ENCODE measurements around the gene UCK2.

Gene UCK2

GRCh38 chr1:165930961-165931360, 103.5 kb downstream of the UCK2 start:
- in situ Hi-C loops (cut with MboI; ENCODE audit: low sequenced_read_pairs, unreplicated experiment) = loop anchor here (10.0 kb wide), 1 partner anchor 504 kb away; no protein-coding TSS in a partner anchor
- no peak for DNase-seq (ENCODE audit: low spot score)
- no peak for TF ChIP-seq CTCF (IDR thresholded peaks at IDR 0.05; ENCODE audit: borderline replicate concordance, control extremely low read depth, extremely low read depth, insufficient read depth, missing control alignments)

GRCh38 chr1:165933446-165934170, 106.2 kb downstream of the UCK2 start:
- DNase-seq (ENCODE audit: low spot score) = no peak
- in situ Hi-C loops (cut with MboI; ENCODE audit: low sequenced_read_pairs, unreplicated experiment) = loop anchor here (10.0 kb wide), 1 partner anchor 501 kb away; no protein-coding TSS in a partner anchor
- no peak for TF ChIP-seq CTCF (IDR thresholded peaks at IDR 0.05; ENCODE audit: borderline replicate concordance, control extremely low read depth, extremely low read depth, insufficient read depth, missing control alignments)

GRCh38 chr1:165936542-165936941, 109.1 kb downstream of the UCK2 start:
- no peak for DNase-seq (ENCODE audit: low spot score)
- no peak for TF ChIP-seq CTCF (IDR thresholded peaks at IDR 0.05; ENCODE audit: borderline replicate concordance, control extremely low read depth, extremely low read depth, insufficient read depth, missing control alignments)
- in situ Hi-C loops (cut with MboI; ENCODE audit: low sequenced_read_pairs, unreplicated experiment) = loop anchor here (10.0 kb wide), 1 partner anchor 498 kb away; no protein-coding TSS in a partner anchor

DNA sequence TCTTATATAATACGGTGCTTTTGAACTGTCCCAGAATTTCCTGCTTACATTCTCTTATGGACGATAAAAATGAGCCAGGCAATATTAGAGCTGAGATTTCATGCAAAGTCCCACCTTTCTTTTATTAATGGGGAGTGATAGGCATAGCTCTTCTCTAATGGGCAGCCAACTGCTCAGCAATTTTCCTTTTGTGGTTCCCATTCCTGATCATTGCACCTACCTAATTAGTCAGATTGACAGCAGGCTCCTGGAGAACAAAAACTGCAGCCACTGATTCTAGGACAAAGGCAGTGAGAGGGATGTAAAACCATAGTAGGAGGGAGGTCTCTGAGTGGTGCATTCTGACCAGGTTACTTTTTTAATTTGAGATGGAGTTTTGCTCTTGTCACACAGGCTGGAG, 110.4 kb downstream of the UCK2 start:
- in situ Hi-C loops (cut with MboI; ENCODE audit: low sequenced_read_pairs, unreplicated experiment) = loop anchor here (10.0 kb wide), 1 partner anchor 497 kb away; no protein-coding TSS in a partner anchor
- DNase-seq (ENCODE audit: low spot score) = no peak
- TF ChIP-seq CTCF (IDR thresholded peaks at IDR 0.05; ENCODE audit: borderline replicate concordance, control extremely low read depth, extremely low read depth, insufficient read depth, missing control alignments) = no peak

DNA sequence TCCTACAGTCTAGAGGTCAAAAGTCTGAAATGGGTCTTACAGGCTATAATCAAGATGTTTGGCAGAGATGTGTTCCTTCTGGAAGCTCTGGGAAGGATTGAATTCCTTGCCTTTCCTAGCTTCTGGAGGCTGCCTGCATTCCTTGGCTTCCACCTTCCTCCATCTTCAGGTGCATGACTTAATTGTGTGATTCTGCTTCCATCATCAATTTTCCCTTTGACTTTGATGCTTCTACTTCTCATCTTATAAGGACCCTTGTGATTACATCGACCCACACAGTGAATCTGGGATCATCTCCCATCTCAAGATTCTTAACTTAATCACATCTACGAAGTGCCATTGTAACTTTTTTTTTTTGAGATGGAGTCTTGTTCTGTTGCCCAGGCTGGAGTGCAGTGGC, 111.4 kb downstream of the UCK2 start:
- TF ChIP-seq CTCF (IDR thresholded peaks at IDR 0.05; ENCODE audit: borderline replicate concordance, control extremely low read depth, extremely low read depth, insufficient read depth, missing control alignments) = no peak
- no peak for DNase-seq (ENCODE audit: low spot score)
- in situ Hi-C loops (cut with MboI; ENCODE audit: low sequenced_read_pairs, unreplicated experiment) = loop anchor here (10.0 kb wide), 1 partner anchor 496 kb away; no protein-coding TSS in a partner anchor

GRCh38 chr1:165941531-165941930, 114.1 kb downstream of the UCK2 start:
- in situ Hi-C loops (cut with MboI; ENCODE audit: low sequenced_read_pairs, unreplicated experiment) = no loop called here
- no peak for DNase-seq (ENCODE audit: low spot score)
- TF ChIP-seq CTCF (IDR thresholded peaks at IDR 0.05; ENCODE audit: borderline replicate concordance, control extremely low read depth, extremely low read depth, insufficient read depth, missing control alignments) = no peak

All from GM13976 (cell line).